Mesothelial cell of epicardium (in vitro differentiated cells): ENCODE measurements around the gene PPL. TPM values are rescaled to one million over a fixed set of nuclear protein-coding genes. Genes with fewer than 3 reads are reported as not detected.

Experiments used
- DNase-seq, 2 experiments: peaks; one replicate each; pipeline ENCODE4 v3.0.0; 2021; ENCODE audit warnings: low spot score in 2 of 2; ENCODE audit not compliant: unreplicated experiment in 2 of 2
- H3K27ac Mint-ChIP-seq: 2 replicates; pipeline ENCODE4 v1.8.0; 2021; ENCODE audit warnings: mixed read lengths
- H3K27me3 Mint-ChIP-seq: 2 replicates; pipeline ENCODE4 v1.8.0; 2021; ENCODE audit warnings: low read depth, mixed read lengths
- H3K36me3 Mint-ChIP-seq: 2 replicates; pipeline ENCODE4 v1.8.0; 2021; ENCODE audit warnings: mixed read lengths
- H3K4me1 Mint-ChIP-seq: 2 replicates; pipeline ENCODE4 v1.8.0; 2021; ENCODE audit warnings: mixed read lengths
- H3K4me3 Mint-ChIP-seq: 2 replicates; pipeline ENCODE4 v1.8.0; 2021; ENCODE audit warnings: mild to moderate bottlenecking, moderate library complexity, mixed read lengths
- H3K9me3 Mint-ChIP-seq: 2 replicates; pipeline ENCODE4 v1.8.0; 2021; ENCODE audit warnings: mixed read lengths
- total RNA-seq: library from RNA; stranded (reverse); gene quantifications from 3 replicates; pipeline ENCODE4 v1.2.1, GENCODE V29; 2021
- TF ChIP-seq, protein P1 (sequence below): fragments of 200-600 bp; sonication (generic); IDR thresholded peaks from one replicate; pipeline ENCODE4 v1.5.0; 2021; ENCODE audit warnings: antibody characterized with exemption; ENCODE audit not compliant: unreplicated experiment

The PPL gene
- total RNA-seq, 1 donor from 2014 or later: 36.8 TPM

DNA sequence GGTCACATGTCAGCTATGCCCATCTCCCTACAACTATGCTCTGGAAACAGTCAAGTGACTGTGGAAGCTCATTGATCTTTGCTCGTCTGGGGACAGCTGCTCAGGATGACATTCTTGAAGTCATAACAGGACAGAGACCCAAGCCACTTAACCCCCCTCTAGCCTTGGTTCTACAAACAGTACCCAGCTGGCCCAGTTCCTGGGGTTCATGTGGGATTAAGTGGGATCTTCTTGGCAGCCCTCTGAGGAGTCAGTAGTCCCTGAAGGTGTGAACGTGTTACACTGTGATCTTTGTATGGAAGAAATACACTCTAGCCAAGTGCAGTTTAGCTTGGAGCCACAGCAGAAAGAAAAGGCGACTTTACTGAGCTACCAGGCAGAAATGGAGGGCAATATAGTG, 63.9 kb downstream of the PPL start:
- Mint-ChIP-seq H3K27me3 (no peaks in the 10 kb centered on the region), H3K27ac (no peak overlapping the region), H3K9me3 (no peaks in the 10 kb centered on the region), H3K4me3 (no peak overlapping the region), H3K4me1 (peaks cover 11% of the 10 kb centered on the region), H3K36me3 (peaks cover 36% of the 10 kb centered on the region)
- DNase-seq: no peak
- TF ChIP-seq, protein P1, sequence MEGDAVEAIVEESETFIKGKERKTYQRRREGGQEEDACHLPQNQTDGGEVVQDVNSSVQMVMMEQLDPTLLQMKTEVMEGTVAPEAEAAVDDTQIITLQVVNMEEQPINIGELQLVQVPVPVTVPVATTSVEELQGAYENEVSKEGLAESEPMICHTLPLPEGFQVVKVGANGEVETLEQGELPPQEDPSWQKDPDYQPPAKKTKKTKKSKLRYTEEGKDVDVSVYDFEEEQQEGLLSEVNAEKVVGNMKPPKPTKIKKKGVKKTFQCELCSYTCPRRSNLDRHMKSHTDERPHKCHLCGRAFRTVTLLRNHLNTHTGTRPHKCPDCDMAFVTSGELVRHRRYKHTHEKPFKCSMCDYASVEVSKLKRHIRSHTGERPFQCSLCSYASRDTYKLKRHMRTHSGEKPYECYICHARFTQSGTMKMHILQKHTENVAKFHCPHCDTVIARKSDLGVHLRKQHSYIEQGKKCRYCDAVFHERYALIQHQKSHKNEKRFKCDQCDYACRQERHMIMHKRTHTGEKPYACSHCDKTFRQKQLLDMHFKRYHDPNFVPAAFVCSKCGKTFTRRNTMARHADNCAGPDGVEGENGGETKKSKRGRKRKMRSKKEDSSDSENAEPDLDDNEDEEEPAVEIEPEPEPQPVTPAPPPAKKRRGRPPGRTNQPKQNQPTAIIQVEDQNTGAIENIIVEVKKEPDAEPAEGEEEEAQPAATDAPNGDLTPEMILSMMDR: no peak

DNA sequence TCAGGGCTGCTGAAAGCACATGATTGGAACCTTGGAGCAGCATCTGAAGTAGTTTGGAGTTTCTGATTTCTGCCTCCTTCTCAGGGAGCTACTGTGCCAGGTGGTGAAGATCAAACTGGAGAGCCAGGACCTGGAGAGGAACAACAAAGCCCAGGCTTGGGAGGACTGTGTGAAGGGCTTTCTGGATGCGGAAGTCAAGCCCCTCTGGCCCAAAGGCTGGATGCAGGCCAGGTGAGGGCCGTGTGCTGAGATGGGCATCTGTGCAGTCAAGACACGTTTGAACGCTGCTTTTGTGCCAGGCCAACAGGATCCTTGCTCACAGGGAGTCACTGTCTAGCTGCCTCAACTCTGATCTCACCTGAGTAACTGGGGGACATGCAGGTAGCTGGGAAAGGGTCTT, 65.9 kb downstream of the PPL start:
- Mint-ChIP-seq H3K9me3 (no peaks in the 10 kb centered on the region), H3K4me3 (no peak overlapping the region), H3K27ac (no peak overlapping the region), H3K36me3 (peaks cover 31% of the 10 kb centered on the region), H3K4me1 (peaks cover 3% of the 10 kb centered on the region), H3K27me3 (no peaks in the 10 kb centered on the region)
- no peak for DNase-seq
- TF ChIP-seq, protein P1: no peak

DNA sequence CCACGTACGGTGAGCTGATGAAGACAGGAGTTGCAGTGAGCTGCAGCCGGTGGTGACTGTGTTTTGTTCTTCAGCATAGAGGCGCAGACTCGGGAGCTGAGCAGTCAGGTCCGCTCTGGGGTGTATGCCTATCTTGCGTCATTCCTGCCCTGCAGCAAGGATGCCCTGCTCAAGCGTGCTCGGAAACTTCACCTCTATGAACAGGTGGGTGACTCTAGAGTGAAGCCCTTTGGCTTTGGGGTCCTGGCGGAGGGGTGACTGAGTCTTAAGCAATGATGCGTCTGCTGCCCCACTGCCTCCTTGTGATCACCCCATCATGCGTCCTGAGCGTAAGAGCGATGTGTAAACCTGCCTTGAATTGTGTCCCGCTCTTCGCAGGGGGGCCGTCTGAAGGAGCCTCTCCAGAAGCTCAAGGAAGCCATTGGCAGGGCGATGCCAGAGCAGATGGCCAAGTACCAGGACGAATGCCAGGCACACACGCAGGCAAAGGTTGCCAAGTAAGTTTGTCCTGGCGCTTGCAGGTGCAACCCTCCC, 66.7 kb downstream of the PPL start:
- Mint-ChIP-seq H3K27me3 (no peaks in the 10 kb centered on the region), H3K27ac (no peak overlapping the region), H3K4me3 (no peak overlapping the region), H3K9me3 (no peaks in the 10 kb centered on the region), H3K36me3 (peaks cover 25% of the 10 kb centered on the region), H3K4me1 (peaks cover 3% of the 10 kb centered on the region)
- TF ChIP-seq, protein P1: no peak
- no peak for DNase-seq

DNA sequence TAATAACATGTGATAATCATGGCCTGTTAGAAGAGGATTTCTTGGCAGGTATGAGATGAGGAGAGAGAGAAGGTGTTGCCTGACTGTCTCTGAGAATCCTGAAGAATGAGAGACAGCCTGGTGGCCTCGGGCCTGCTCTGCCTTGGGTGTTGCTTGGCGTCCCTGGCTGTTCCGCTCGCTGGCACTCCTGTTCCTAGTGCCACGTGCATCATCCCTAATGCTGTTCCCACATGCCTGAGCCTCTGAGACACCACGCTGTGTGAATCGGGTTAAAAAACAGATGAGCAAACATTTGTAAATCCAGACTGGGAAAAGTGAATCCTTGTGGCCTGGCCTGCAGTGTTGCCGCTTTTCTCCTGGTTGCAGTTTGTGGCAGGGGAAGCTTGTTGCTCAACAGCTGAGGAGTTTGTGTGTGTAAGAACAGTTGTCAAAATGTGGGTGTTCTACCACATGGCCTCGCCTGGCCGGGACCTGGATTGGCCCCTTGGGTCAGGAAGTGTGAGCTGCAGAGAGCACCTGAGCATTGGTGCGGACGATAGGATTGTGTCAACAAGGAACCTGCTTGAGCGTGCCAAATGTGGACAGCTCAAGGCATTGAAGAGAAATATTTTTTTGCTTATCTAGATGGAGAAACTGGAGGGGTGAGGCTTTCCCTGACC, 67.7 kb downstream of the PPL start:
- no peak overlapping the region for H3K27ac Mint-ChIP-seq
- TF ChIP-seq, protein P1: no peak
- no peaks in the 10 kb centered on the region for H3K9me3 Mint-ChIP-seq
- H3K27me3 Mint-ChIP-seq: no peaks in the 10 kb centered on the region
- peaks cover 3% of the 10 kb centered on the region for H3K4me1 Mint-ChIP-seq
- no peak for DNase-seq
- peaks cover 20% of the 10 kb centered on the region for H3K36me3 Mint-ChIP-seq
- no peak overlapping the region for H3K4me3 Mint-ChIP-seq

DNA sequence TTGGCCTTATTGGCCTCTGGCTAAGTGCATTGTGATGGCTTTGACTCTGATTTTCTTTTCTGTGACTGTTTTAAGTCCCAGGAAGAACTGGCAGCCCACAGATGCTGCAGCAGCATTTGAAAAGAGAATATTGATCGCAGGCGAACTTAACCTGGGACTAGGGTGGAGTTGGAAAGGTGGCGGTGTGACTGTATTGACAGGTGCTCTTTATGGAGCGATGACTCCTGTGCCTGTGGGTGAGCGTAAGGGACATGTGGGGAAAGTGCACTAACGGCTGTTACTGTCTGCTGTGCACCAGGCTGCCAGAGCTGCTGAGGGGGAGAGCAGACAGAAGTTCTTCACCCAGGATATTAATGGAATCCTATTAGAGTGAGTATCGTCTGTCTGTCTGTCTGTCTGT, 68.4 kb downstream of the PPL start:
- DNase-seq: no peak
- H3K36me3 Mint-ChIP-seq: peaks cover 20% of the 10 kb centered on the region
- no peak overlapping the region for H3K27ac Mint-ChIP-seq
- H3K4me1 Mint-ChIP-seq: peaks cover 3% of the 10 kb centered on the region
- H3K4me3 Mint-ChIP-seq: no peak overlapping the region
- H3K9me3 Mint-ChIP-seq: no peaks in the 10 kb centered on the region
- H3K27me3 Mint-ChIP-seq: no peaks in the 10 kb centered on the region
- TF ChIP-seq, protein P1: no peak
